ENCODE measurements around the gene UBR1. TPM values are rescaled to one million over a fixed set of nuclear protein-coding genes. Genes with fewer than 3 reads are reported as not detected.

UBR1 gene
- total and polyA plus RNA-seq, 2 donors (not counting 3 experiments of a cell fraction or from before 2014, with no cell fraction given): 5.3 to 26.9 TPM

- BruUV-seq (replicated peaks): no TSS peak
- ChIA-PET CTCF (interaction anchor here (1.7 kb wide), 1 partner anchor 10 kb away, joined by 7 read pairs; no protein-coding TSS in a partner anchor), POLR2A (no interaction called here)
- Histone ChIP-seq H2AFZ (ENCODE audit: low read depth, low read length) (no peak overlapping the region), H3K9me3 (replicated peaks; ENCODE audit: control insufficient read depth, insufficient read depth, low read length) (no peaks in the 10 kb centered on the region), H3K27me3 (ENCODE audit: control insufficient read depth in 2 of 2, insufficient read depth in 2 of 2, low read length in 2 of 2) (no peaks in the 10 kb centered on the region), H3K36me3 (ENCODE audit: control insufficient read depth in 2 of 2, extremely low read depth in 1 of 2, insufficient read depth in 2 of 2, low read length in 2 of 2) (no peaks in the 10 kb centered on the region), H3K79me2 (ENCODE audit: control insufficient read depth, insufficient read depth, low read length) (peaks cover 4% of the 10 kb centered on the region), H3K4me3 (replicated peaks in 1 of 3; ENCODE audit: insufficient read depth in 1 of 3, low read depth in 1 of 3, low read length in 3 of 3) (no peak overlapping the region), H3K4me2 (ENCODE audit: insufficient read depth, low read length) (no peak overlapping the region), H3K27ac (ENCODE audit: insufficient read depth, low read depth, low read length) (no peak overlapping the region), H3K4me1 (ENCODE audit: control insufficient read depth, extremely low read depth, insufficient read depth, low read length) (peaks cover 14% of the 10 kb centered on the region), H4K20me1 (replicated peaks; ENCODE audit: control insufficient read depth, extremely low read depth, insufficient read depth, low read length) (no peaks in the 10 kb centered on the region), H3K9ac (replicated peaks; ENCODE audit: extremely low read depth, insufficient read depth, low read length) (no peak overlapping the region), H3K9me1 (replicated peaks; ENCODE audit: control insufficient read depth, extremely low read depth, insufficient read depth, low read length) (no peaks in the 10 kb centered on the region)
- dilution Hi-C loops (cut with MboI; ENCODE audit: extremely low pct_ligation_motif_present, low sequenced_read_pairs) (no loop called here), intact Hi-C loops (cut with micrococcal nuclease) (no loop called here)
- TF ChIP-seq, protein P1, sequence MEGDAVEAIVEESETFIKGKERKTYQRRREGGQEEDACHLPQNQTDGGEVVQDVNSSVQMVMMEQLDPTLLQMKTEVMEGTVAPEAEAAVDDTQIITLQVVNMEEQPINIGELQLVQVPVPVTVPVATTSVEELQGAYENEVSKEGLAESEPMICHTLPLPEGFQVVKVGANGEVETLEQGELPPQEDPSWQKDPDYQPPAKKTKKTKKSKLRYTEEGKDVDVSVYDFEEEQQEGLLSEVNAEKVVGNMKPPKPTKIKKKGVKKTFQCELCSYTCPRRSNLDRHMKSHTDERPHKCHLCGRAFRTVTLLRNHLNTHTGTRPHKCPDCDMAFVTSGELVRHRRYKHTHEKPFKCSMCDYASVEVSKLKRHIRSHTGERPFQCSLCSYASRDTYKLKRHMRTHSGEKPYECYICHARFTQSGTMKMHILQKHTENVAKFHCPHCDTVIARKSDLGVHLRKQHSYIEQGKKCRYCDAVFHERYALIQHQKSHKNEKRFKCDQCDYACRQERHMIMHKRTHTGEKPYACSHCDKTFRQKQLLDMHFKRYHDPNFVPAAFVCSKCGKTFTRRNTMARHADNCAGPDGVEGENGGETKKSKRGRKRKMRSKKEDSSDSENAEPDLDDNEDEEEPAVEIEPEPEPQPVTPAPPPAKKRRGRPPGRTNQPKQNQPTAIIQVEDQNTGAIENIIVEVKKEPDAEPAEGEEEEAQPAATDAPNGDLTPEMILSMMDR (IDR thresholded peaks at IDR 0.05; ENCODE audit: extremely low read depth in 1 of 2, insufficient read depth in 1 of 2, low read depth in 1 of 2, low read length in 2 of 2): no peak
- TF ChIP-seq JUN (IDR thresholded peaks at IDR 0.05; ENCODE audit: borderline replicate concordance, insufficient read depth, insufficient read length, low read depth) (no peak), POLR2AphosphoS5 (IDR thresholded peaks at IDR 0.05; ENCODE audit: insufficient read depth, low read depth, low read length) (no peak), GATA2 (IDR thresholded peaks at IDR 0.05; ENCODE audit: insufficient read depth, insufficient read length, low read depth, low read length) (no peak), MYC (IDR thresholded peaks at IDR 0.05; ENCODE audit: low read depth, low read length) (no peak), MAX (IDR thresholded peaks at IDR 0.05; ENCODE audit: insufficient read depth, insufficient read length) (no peak), EZH2 (IDR thresholded peaks at IDR 0.05; ENCODE audit: borderline replicate concordance, low read depth, low read length, severe bottlenecking) (no peak), POLR2A (IDR thresholded peaks at IDR 0.05; ENCODE audit: low read depth, low read length) (no peak), FOS (IDR thresholded peaks at IDR 0.05; ENCODE audit: borderline replicate concordance, insufficient read depth, low read length) (no peak)
- DNase-seq (ENCODE audit: low read depth, low spot score) (no peak), FAIRE-seq (no peak)
Measured at GRCh38 chr15:42915654-42916315, 190.1 kb downstream of the UBR1 start.
